Effector CD4-positive, alpha-beta T cell (primary cell): ENCODE results near the gene PPP2R5D.

ENCODE experiments used
- DNase-seq: peaks from one replicate; pipeline ENCODE4 v3.0.0-alpha.2; 2020

PPP2R5D gene

GRCh38 chr6:43060034-43060754, 75.8 kb downstream of the PPP2R5D start:
- DNase-seq, result no peak

DNA sequence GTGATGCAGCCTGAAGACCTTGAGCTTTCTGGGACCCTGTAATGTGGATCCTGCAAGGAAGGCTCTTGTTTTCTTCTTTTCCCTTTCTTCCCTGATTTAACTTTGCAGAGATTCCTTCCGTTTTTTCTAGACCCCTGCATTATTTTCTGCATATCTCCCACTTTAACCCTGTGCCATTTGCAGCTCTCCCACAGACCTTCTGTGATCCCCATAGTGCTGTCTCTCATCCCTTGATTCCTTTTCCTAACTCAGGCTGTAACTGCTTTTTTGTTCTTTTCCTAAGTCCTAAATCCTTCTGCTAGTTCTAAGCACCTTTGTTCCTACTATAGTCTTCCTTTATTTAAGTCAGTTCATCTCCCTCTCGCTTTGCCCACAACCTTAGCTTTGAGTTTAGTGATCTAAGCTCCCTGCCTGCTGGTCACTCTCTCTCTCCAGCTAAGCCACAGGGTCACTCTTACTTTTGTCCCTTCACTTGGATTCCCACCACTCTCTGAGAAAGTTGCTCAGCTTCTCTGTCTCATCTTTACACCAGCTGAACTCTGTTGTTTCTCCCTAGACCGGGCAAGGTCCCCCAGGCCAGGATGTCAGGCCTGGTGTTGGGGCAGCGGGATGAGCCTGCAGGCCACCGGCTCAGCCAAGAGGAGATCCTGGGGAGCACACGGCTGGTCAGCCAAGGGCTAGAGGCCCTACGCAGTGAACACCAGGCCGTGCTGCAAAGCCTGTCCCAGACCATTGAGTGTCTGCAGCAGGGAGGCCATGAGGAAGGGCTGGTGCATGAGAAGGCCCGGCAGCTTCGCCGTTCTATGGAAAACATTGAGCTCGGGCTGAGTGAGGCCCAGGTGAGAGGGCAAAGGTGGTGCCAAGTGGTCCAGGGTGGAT, 76.6 kb downstream of the PPP2R5D start:
- DNase-seq, result no peak

- no peak for DNase-seq
Observed at GRCh38 chr6:43061861-43062260, 77.5 kb downstream of the PPP2R5D start.
